Dedifferentiated amniotic fluid mesenchymal stem cell (primary cell): ENCODE data around the gene MSANTD3.
A peak's percentile ranks its signal among the peaks of the same experiment; 100 is the strongest.
"Not testable (repeated sequence)": the region's sequence is repeated elsewhere in the genome, so short reads cannot be mapped to it uniquely, and the experiment has no call there.

Source experiments
- DNase-seq: peaks from one replicate; pipeline ENCODE4 v3.0.0-alpha.2; 2016; ENCODE audit errors: extremely low spot score

Gene MSANTD3

GRCh38 chr9:100426530-100427365 is at the start of gene MSANTD3:
Gene MSANTD3 (plus strand): TSS chr9:100427143. CDS start chr9:100441939, 14,796 bp downstream.
- peak; percentile 52 for DNase-seq

GRCh38 chr9:100379862-100380261 is 47.1 kb upstream of the MSANTD3 start:
- peak; percentile 63 for DNase-seq

- DNase-seq = not testable (repeated sequence)
These were observed 34.0 kb upstream of the MSANTD3 start for GRCh38 chr9:100392989-100393388.

- no peak for DNase-seq
These were observed 32.8 kb upstream of the MSANTD3 start for GRCh38 chr9:100394032-100394695.

GRCh38 chr9:100394816-100395215 is 32.1 kb upstream of the MSANTD3 start:
- no peak for DNase-seq

- DNase-seq = no peak
These were observed 30.2 kb upstream of the MSANTD3 start for GRCh38 chr9:100396769-100397168.

GRCh38 chr9:100397529-100398266 is 29.2 kb upstream of the MSANTD3 start:
- DNase-seq = no peak

- no peak for DNase-seq
These were observed 25.9 kb upstream of the MSANTD3 start for GRCh38 chr9:100401042-100401441.

- no peak for DNase-seq
These were observed 20.0 kb upstream of the MSANTD3 start for GRCh38 chr9:100406962-100407361.

GRCh38 chr9:100408546-100409175 is 18.3 kb upstream of the MSANTD3 start:
- no peak for DNase-seq

GRCh38 chr9:100409176-100409556 is 17.8 kb upstream of the MSANTD3 start:
- DNase-seq = no peak

GRCh38 chr9:100411472-100412283 is 15.3 kb upstream of the MSANTD3 start:
- DNase-seq = peak; percentile 95

GRCh38 chr9:100413839-100414420 is 13.0 kb upstream of the MSANTD3 start:
- no peak for DNase-seq

- no peak for DNase-seq
These were observed 9.1 kb upstream of the MSANTD3 start for GRCh38 chr9:100417815-100418214.

- no peak for DNase-seq
These were observed 7.8 kb upstream of the MSANTD3 start for GRCh38 chr9:100419166-100419565.

- DNase-seq = not testable (repeated sequence)
These were observed 5.8 kb upstream of the MSANTD3 start for GRCh38 chr9:100421116-100421515.

GRCh38 chr9:100425758-100426157 is 1.2 kb upstream of the MSANTD3 start:
- DNase-seq = no peak

GRCh38 chr9:100426189-100426529 is 784 bp upstream of the MSANTD3 start:
- DNase-seq = no peak

GRCh38 chr9:100427366-100428263 is 672 bp downstream of the MSANTD3 start:
- DNase-seq = peak; percentile 35
